K562 (cell line): Measurements from ENCODE around the gene MYO1B. TPM values are rescaled to one million over a fixed set of nuclear protein-coding genes. Genes with fewer than 3 reads are reported as not detected.

Experiments used
- ATAC-seq: fragments of 200-7000 bp; cut with Tn5 transposase; 3 replicates; pipeline ENCODE4 v1.9.1; 2020; ENCODE audit warnings: moderate library complexity
- BruUV-seq: library from RNA; stranded (reverse); fragments of 400-500 nt; replicated peaks from 2 replicates; lab custom pipeline; 2021; lab: Mats Ljungman, UMichigan
- CTCF ChIA-PET: fragments of 300-600 bp; formaldehyde crosslinking; extraction: SDS; loops from one replicate; lab custom pipeline; 2021; ENCODE audit warnings: low intra/inter-chr PET ratio; lab: Yijun Ruan, JAX
- POLR2A ChIA-PET: fragments of 300-600, 350-650 bp; sonication (Branson Sonifier 250); formaldehyde crosslinking; extraction: SDS; loops from one replicate; lab custom pipeline; 2021; ENCODE audit warnings: antibody characterized with exemption, inconsistent platforms; lab: Yijun Ruan, JAX
- DNase-seq, 4 experiments: peaks; one replicate each; pipeline versions ENCODE4 v3.0.0 to v3.0.0-alpha.2; 2011 to 2018; ENCODE audit warnings: low spot score in 3 of 4, mixed read lengths in 3 of 4; ENCODE audit errors: extremely low read depth in 1 of 4
- FAIRE-seq: peaks from 2 replicates; lab custom pipeline; 2011; peaks lifted over from hg19 to GRCh38; lab: Jason Lieb, UNC
- H2AFZ ChIP-seq: 2 replicates; pipeline ENCODE4 v1.6.0; 2011; ENCODE audit warnings: low read depth, low read length, control low read depth, inconsistent platforms
- H3K27ac ChIP-seq: fragments of 200-600 bp; 3 replicates; pipeline ENCODE4 v1.8.0; 2011; ENCODE audit warnings: low read depth, mild to moderate bottlenecking, control low read depth, inconsistent platforms, low read length, moderate library complexity, mixed read lengths; ENCODE audit errors: extremely low read depth
- H3K27me3 ChIP-seq, 2 experiments: fragments of 300-600 bp in 1 of 2; 2 replicates in 1 of 2; 3 replicates in 1 of 2; pipeline versions ENCODE4 v1.6.0 to v1.8.0; 2011; ENCODE audit warnings: inconsistent platforms in 2 of 2, low read length in 2 of 2, mild to moderate bottlenecking in 1 of 2, mixed read lengths in 1 of 2, moderate library complexity in 1 of 2; ENCODE audit not compliant: control insufficient read depth in 2 of 2, insufficient read depth in 2 of 2
- H3K36me3 ChIP-seq: fragments of 300-600 bp; 3 replicates; pipeline ENCODE4 v1.8.0; 2011; ENCODE audit warnings: mild to moderate bottlenecking, low read length, inconsistent platforms; ENCODE audit not compliant: control insufficient read depth, insufficient read depth
- H3K4me1 ChIP-seq, 2 experiments: fragments of 200-600 bp in 1 of 2; replicated peaks in 1 of 2; 2 replicates in 1 of 2; 3 replicates in 1 of 2; pipeline versions ENCODE4 v1.5.1 to v1.8.0; 2011; ENCODE audit warnings: inconsistent platforms in 2 of 2, low read length in 2 of 2, mild to moderate bottlenecking in 1 of 2, mixed read lengths in 1 of 2, moderate library complexity in 1 of 2; ENCODE audit not compliant: control insufficient read depth in 2 of 2, insufficient read depth in 2 of 2
- H3K4me2 ChIP-seq: 2 replicates; pipeline ENCODE4 v1.6.1; 2011; ENCODE audit warnings: low read length, control low read depth, inconsistent platforms, mixed read lengths; ENCODE audit not compliant: insufficient read depth
- H3K4me3 ChIP-seq: fragments of 200-600 bp; sonication (generic), shearing (Covaris generic); 2 replicates; pipeline ENCODE4 v1.5.1; 2016; ENCODE audit warnings: control low read depth, inconsistent platforms
- H3K79me2 ChIP-seq: fragments of 200-600 bp; 3 replicates; pipeline ENCODE4 v1.8.0; 2011; ENCODE audit warnings: low read length, inconsistent platforms; ENCODE audit not compliant: control insufficient read depth, insufficient read depth
- H3K9ac ChIP-seq, 2 experiments: 2 replicates each; pipeline versions ENCODE4 v1.6.0 to v1.6.1; 2011; ENCODE audit warnings: low read depth in 2 of 2, low read length in 2 of 2, control low read depth in 1 of 2, inconsistent platforms in 1 of 2, mild to moderate bottlenecking in 1 of 2, mixed read lengths in 1 of 2; ENCODE audit not compliant: insufficient read depth in 1 of 2
- H3K9me1 ChIP-seq: one replicate; pipeline ENCODE4 v1.6.0; 2011; ENCODE audit warnings: inconsistent platforms, mild to moderate bottlenecking, low read length, moderate library complexity; ENCODE audit not compliant: control insufficient read depth, insufficient read depth
- H3K9me3 ChIP-seq: replicated peaks from 2 replicates; pipeline ENCODE4 v1.5.1; 2011; ENCODE audit warnings: low read depth, low read length, inconsistent platforms; ENCODE audit not compliant: control insufficient read depth, insufficient read depth
- H4K20me1 ChIP-seq: replicated peaks from 2 replicates; pipeline ENCODE4 v1.6.1; 2011; ENCODE audit warnings: low read length, inconsistent platforms, mixed read lengths; ENCODE audit not compliant: control insufficient read depth, insufficient read depth
- MCM5 ChIP-seq: fragments of 450-650 bp; IDR thresholded peaks from 2 replicates; pipeline ENCODE4 v1.6.1; 2016; ENCODE audit warnings: low read depth
- NFXL1 ChIP-seq: fragments of 450-650 bp; formaldehyde crosslinking; IDR thresholded peaks from 2 replicates; pipeline ENCODE4 v1.4.0; 2021; ENCODE audit warnings: mild to moderate bottlenecking
- SAP30 ChIP-seq: fragments of 200-600 bp; sonication (generic); IDR thresholded peaks from 2 replicates; pipeline ENCODE4 v1.6.1; 2012; ENCODE audit warnings: borderline replicate concordance, low read depth, mild to moderate bottlenecking, moderate library complexity, low read length, control low read depth, inconsistent platforms; ENCODE audit not compliant: insufficient read depth, poor library complexity, severe bottlenecking
- TARDBP ChIP-seq: fragments of 450-650 bp; IDR thresholded peaks from 2 replicates; pipeline ENCODE4 v1.6.1; 2016
- U2AF2 ChIP-seq: fragments of 200-400 bp; formaldehyde crosslinking; optimal IDR thresholded peaks from 2 replicates; pipeline ENCODE3; 2017; ENCODE audit warnings: low read depth, mild to moderate bottlenecking, low read length
- XRCC5 ChIP-seq: fragments of 200-400 bp; formaldehyde crosslinking; IDR thresholded peaks from 2 replicates; pipeline ENCODE4 v1.6.1; 2017; ENCODE audit warnings: low read depth, mild to moderate bottlenecking, low read length
- ZNF79 ChIP-seq: fragments of 250-450 bp; sonication (Bioruptor Pico); IDR thresholded peaks from 2 replicates; pipeline ENCODE4 v1.4.0; 2020; ENCODE audit warnings: low read depth, mild to moderate bottlenecking, moderate library complexity
- WGBS: fragments of 100-300 bp; shearing (Covaris generic); methylation state at CpG from one replicate; pipeline ENCODE4 v1.1.6; 2016; ENCODE audit warnings: low coverage, mixed read lengths; ENCODE audit not compliant: insufficient coverage; ENCODE audit errors: missing lambda C conversion rate; 5-methylcytosine and 5-hydroxymethylcytosine counted together
- in situ Hi-C: fragments of 300-500 bp; cut with MboI; formaldehyde crosslinking; loops from 4 replicates; pipeline ENCODE4 v1.15.0; 2018; ENCODE audit warnings: inconsistent platforms, mixed read lengths
- intact Hi-C: fragments of 100-400 bp; cut with micrococcal nuclease; formaldehyde crosslinking; loops from 2 replicates; pipeline ENCODE4 v1.14.2; 2022
- polyA plus RNA-seq, 8 experiments: library from polyadenylated mRNA; depleted of rRNA in 4 of 8; stranded (reverse) in 5 of 8; unstranded in 3 of 8; fragments of >200 nt; fragmentation: Nextera tagmentation in 2 of 8; fragmentation: Illumina TruSeq in 1 of 8; extraction: Ambion mirVana in 2 of 8; extraction: Trizol in 1 of 8; gene quantifications; 2 replicates each; pipeline versions ENCODE4 v1.2.1 to v1.2.3, GENCODE V29; 2011 to 2014; ENCODE audit warnings: inconsistent platforms in 1 of 8, missing spikeins in 1 of 8
- total RNA-seq, 7 experiments: library from RNA; depleted of rRNA in 6 of 7; stranded (reverse); fragments of >200 nt in 6 of 7; fragmentation: Illumina TruSeq in 2 of 7; extraction: Trizol in 2 of 7; gene quantifications; 2 replicates each; pipeline versions ENCODE4 v1.2.1 to v1.2.3, GENCODE V29; 2011 to 2021; ENCODE audit warnings: low replicate concordance in 1 of 7
- TF ChIP-seq, protein P1 (sequence below): fragments of 450-650 bp; formaldehyde crosslinking; IDR thresholded peaks from 2 replicates; pipeline ENCODE4 v1.4.0; 2022; ENCODE audit warnings: missing genetic modification characterization

MYO1B gene
- total and polyA plus RNA-seq, 9 of the 15 experiments (the other 6 are each of a cell fraction or from before 2014, with no cell fraction given), result 0.04 to 0.33 (median 0.20) TPM; not detected in 5

DNA sequence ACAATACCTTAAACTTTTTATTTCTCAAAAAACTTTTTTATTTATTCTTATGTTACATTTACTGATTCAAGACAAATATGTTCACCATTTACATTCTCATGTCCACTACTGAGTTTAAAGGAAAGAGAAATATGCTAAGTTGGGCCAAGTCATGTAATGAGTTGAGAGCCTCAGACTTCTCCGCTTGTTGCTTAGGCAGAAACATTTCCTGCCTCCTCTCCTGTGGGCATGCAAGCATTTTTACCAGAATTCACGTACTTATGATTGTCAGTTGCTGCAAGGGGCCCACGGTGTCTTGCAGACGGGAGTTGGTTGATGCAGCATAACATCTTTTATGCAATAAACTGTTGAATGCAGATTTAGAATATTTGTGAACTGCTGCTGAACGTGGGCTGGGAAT lies 51.8 kb downstream of the MYO1B start:
- CTCF ChIA-PET, result no interaction called here
- no peak overlapping the region for H3K27ac ChIP-seq
- BruUV-seq, result no TSS peak
- no peaks in the 10 kb centered on the region for H3K4me1 ChIP-seq
- no peaks in the 10 kb centered on the region for H3K9me1 ChIP-seq
- FAIRE-seq (no peak), DNase-seq (no peak), ATAC-seq (no peak)
- no peak overlapping the region for H3K9ac ChIP-seq
- H3K9me3 ChIP-seq, result no peaks in the 10 kb centered on the region
- POLR2A ChIA-PET, result no interaction called here
- no peaks in the 10 kb centered on the region for H4K20me1 ChIP-seq
- 2% methylated on average over 5 of the region's 5 CpGs for WGBS
- TF ChIP-seq ZNF79 (CRISPR knock-in tag) (no peak), TARDBP (no peak), XRCC5 (no peak), MCM5 (no peak), U2AF2 (no peak), SAP30 (no peak), NFXL1 (CRISPR knock-in tag) (no peak)
- TF ChIP-seq, protein P1, sequence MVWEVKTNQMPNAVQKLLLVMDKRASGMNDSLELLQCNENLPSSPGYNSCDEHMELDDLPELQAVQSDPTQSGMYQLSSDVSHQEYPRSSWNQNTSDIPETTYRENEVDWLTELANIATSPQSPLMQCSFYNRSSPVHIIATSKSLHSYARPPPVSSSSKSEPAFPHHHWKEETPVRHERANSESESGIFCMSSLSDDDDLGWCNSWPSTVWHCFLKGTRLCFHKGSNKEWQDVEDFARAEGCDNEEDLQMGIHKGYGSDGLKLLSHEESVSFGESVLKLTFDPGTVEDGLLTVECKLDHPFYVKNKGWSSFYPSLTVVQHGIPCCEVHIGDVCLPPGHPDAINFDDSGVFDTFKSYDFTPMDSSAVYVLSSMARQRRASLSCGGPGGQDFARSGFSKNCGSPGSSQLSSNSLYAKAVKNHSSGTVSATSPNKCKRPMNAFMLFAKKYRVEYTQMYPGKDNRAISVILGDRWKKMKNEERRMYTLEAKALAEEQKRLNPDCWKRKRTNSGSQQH (CRISPR knock-in tag), result no peak
- intact Hi-C loops, result no loop called here
- no peaks in the 10 kb centered on the region for H3K27me3 ChIP-seq
- H3K36me3 ChIP-seq, result no peaks in the 10 kb centered on the region
- no peaks in the 10 kb centered on the region for H3K79me2 ChIP-seq
- no peak overlapping the region for H3K4me3 ChIP-seq
- H3K4me2 ChIP-seq, result no peak overlapping the region
- in situ Hi-C loops, result no loop called here
- no peak overlapping the region for H2AFZ ChIP-seq
